ENCODE measurements around the gene GPR146.
A peak's percentile ranks its signal among the peaks of the same experiment; 100 is the strongest.

The GPR146 gene

GRCh38 chr7:1045069-1046063 is 1.0 kb downstream of the GPR146 start:
- DNase-seq: no peak

- DNase-seq: no peak
Observed at GRCh38 chr7:1046722-1047679, 2.7 kb downstream of the GPR146 start.

GRCh38 chr7:1049006-1049741 is 4.8 kb downstream of the GPR146 start:
- no peak for DNase-seq

GRCh38 chr7:1049801-1050200 is 5.5 kb downstream of the GPR146 start:
- no peak for DNase-seq

- DNase-seq: no peak
Observed at GRCh38 chr7:1050254-1050906, 6.0 kb downstream of the GPR146 start.

- no peak for DNase-seq
Observed at GRCh38 chr7:1050956-1051690, 6.8 kb downstream of the GPR146 start.

GRCh38 chr7:1052031-1052818 is 7.9 kb downstream of the GPR146 start:
- DNase-seq: no peak

GRCh38 chr7:1053002-1053411 is 8.7 kb downstream of the GPR146 start:
- DNase-seq: no peak

GRCh38 chr7:1053816-1054370 is 9.5 kb downstream of the GPR146 start:
- no peak for DNase-seq

GRCh38 chr7:1054438-1054837 is 10.1 kb downstream of the GPR146 start:
- no peak for DNase-seq

DNA sequence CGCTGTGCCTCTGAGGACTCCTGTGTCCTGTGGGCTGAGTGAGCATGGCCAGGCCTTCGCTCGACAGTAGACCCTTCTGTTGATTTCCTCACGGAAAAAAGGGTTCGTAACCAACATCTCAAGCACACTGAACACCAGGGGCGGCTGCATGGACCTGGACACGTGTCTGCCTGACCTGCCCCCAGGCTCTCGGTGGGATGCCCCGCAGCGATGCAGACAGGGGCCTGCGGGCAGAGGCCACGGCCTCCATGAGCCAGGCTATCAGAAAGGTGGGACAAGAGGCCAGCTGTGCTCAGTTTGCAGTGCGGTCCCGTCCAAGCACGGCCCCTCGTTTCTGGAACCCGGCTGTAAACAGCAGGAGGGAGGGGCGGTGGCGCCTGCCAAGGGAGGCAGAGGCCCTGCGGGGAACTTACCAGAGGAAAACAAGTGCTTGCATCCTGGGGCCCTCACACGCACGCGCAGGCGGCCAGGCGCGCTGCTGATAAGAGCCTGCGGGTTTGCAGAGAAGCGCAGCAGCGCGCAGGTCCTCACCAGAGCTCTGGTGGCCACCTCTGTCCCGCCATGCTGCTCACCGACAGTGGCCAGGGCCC is 10.6 kb downstream of the GPR146 start:
- peak; percentile 64 for DNase-seq

GRCh38 chr7:1055491-1055955 is 11.2 kb downstream of the GPR146 start:
- no peak for DNase-seq

- no peak for DNase-seq
Observed at GRCh38 chr7:1055956-1056784, 11.8 kb downstream of the GPR146 start.

DNA sequence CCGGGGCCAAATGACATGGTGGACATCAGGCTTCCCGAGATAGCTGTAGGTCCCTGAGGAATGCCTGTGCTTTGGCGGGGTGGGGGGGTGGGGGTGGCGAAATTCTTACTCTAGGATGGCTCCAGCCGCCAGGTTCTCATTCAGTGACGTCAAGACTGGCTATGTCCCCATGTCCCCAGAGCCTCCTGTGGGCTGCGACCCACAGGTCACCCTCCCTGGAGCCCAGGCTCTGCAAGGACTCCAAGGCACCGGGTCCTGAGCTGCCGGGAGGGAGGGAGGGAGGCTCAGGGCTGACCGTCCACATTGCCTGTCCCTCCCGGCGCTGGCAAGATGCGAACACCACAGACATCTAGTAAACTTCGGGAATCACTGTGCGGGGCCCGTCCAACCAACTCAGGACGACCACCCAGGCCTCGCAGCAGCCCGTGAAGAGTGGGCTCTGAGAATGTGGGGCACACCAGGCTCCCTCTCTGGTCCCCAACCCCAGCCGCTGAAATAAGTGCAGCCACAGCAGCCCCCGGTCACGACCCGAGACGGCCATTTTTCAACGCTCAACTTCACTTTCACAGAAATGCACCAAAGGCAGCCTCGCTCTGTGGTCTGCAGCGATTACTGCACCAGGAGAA is 12.6 kb downstream of the GPR146 start:
- DNase-seq: no peak

DNA sequence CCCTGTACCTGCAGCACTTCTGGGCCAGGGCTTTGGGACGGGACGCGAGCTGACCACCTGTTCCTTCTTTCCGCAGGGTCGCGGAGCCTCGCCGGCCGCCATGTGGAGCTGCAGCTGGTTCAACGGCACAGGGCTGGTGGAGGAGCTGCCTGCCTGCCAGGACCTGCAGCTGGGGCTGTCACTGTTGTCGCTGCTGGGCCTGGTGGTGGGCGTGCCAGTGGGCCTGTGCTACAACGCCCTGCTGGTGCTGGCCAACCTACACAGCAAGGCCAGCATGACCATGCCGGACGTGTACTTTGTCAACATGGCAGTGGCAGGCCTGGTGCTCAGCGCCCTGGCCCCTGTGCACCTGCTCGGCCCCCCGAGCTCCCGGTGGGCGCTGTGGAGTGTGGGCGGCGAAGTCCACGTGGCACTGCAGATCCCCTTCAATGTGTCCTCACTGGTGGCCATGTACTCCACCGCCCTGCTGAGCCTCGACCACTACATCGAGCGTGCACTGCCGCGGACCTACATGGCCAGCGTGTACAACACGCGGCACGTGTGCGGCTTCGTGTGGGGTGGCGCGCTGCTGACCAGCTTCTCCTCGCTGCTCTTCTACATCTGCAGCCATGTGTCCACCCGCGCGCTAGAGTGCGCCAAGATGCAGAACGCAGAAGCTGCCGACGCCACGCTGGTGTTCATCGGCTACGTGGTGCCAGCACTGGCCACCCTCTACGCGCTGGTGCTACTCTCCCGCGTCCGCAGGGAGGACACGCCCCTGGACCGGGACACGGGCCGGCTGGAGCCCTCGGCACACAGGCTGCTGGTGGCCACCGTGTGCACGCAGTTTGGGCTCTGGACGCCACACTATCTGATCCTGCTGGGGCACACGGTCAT is 13.3 kb downstream of the GPR146 start:
- DNase-seq: no peak

DNA sequence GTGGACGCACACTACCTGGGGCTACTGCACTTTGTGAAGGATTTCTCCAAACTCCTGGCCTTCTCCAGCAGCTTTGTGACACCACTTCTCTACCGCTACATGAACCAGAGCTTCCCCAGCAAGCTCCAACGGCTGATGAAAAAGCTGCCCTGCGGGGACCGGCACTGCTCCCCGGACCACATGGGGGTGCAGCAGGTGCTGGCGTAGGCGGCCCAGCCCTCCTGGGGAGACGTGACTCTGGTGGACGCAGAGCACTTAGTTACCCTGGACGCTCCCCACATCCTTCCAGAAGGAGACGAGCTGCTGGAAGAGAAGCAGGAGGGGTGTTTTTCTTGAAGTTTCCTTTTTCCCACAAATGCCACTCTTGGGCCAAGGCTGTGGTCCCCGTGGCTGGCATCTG is 14.0 kb downstream of the GPR146 start:
- no peak for DNase-seq

DNA sequence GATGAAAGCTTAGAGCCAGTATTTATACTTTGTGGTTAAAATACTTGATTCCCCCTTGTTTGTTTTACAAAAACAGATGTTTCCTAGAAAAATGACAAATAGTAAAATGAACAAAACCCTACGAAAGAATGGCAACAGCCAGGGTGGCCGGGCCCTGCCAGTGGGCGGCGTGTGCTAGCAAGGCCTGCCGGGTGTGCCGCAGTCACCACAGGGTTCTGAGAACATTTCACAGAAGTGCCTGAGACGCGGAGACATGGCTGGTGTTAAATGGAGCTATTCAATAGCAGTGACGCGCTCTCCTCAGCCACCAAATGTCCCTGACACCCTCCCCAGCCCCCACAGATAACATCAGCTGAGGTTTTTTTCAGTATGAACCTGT is 14.5 kb downstream of the GPR146 start:
- no peak for DNase-seq

All from activated CD4-positive, CD25-positive, alpha-beta regulatory T cell treated with anti-CD3 and anti-CD28 coated beads, Interleukin-2, amount 50 U/mL, for 72 hours (primary cell).